H1 (cell line): Measurements from ENCODE around the gene RFX3. TPM values are rescaled to one million over a fixed set of nuclear protein-coding genes. Genes with fewer than 3 reads are reported as not detected.

Experiments
- CTCF ChIA-PET: fragments of 300-600 bp; sonication (Branson Sonifier 250); formaldehyde crosslinking; loops from one replicate; lab custom pipeline; 2021; ENCODE audit not compliant: partially characterized antibody; lab: Charles Lee
- POLR2A ChIA-PET: fragments of 300-600 bp; sonication (Branson Sonifier 250); formaldehyde crosslinking; loops from one replicate; lab custom pipeline; 2021; ENCODE audit warnings: inconsistent platforms; ENCODE audit not compliant: partially characterized antibody; lab: Charles Lee
- DNase-seq, 2 experiments: peaks; one replicate each; pipeline versions ENCODE4 v3.0.0 to v3.0.0-alpha.2; 2010 to 2022; ENCODE audit warnings: low spot score in 2 of 2, low read depth in 1 of 2, mixed read lengths in 1 of 2
- FAIRE-seq: peaks from 2 replicates; lab custom pipeline; 2011; peaks lifted over from hg19 to GRCh38; lab: Jason Lieb, UNC
- H2AFZ ChIP-seq: 2 replicates; pipeline ENCODE4 v1.8.1; 2012; ENCODE audit warnings: low read length, inconsistent platforms
- H2AK5ac ChIP-seq: 2 replicates; pipeline ENCODE4 v1.6.1; 2013; ENCODE audit warnings: low read depth, low read length
- H2BK120ac ChIP-seq: replicated peaks from 2 replicates; pipeline ENCODE3; 2013; ENCODE audit warnings: low read depth, low read length, inconsistent platforms
- H2BK12ac ChIP-seq: 2 replicates; pipeline ENCODE4 v1.6.1; 2013; ENCODE audit warnings: low read depth, low read length
- H2BK15ac ChIP-seq: 2 replicates; pipeline ENCODE4 v1.6.1; 2013; ENCODE audit warnings: low read length
- H2BK20ac ChIP-seq: 2 replicates; pipeline ENCODE4 v1.6.1; 2013; ENCODE audit warnings: low read length
- H2BK5ac ChIP-seq: 2 replicates; pipeline ENCODE4 v1.6.1; 2013; ENCODE audit warnings: low read depth, low read length
- H3K14ac ChIP-seq: 2 replicates; pipeline ENCODE4 v1.6.1; 2013; ENCODE audit warnings: inconsistent platforms; ENCODE audit not compliant: insufficient read length
- H3K18ac ChIP-seq: 2 replicates; pipeline ENCODE4 v1.6.1; 2013; ENCODE audit warnings: low read length; ENCODE audit errors: extremely low read depth
- H3K23ac ChIP-seq: 2 replicates; pipeline ENCODE4 v1.6.1; 2013; ENCODE audit warnings: inconsistent platforms; ENCODE audit not compliant: insufficient read length
- H3K23me2 ChIP-seq: 2 replicates; pipeline ENCODE4 v1.6.1; 2013; ENCODE audit warnings: low read depth, low read length
- H3K27ac ChIP-seq: 2 replicates; pipeline ENCODE4 v1.6.1; 2011; ENCODE audit warnings: low read depth, low read length, inconsistent platforms
- H3K27me3 ChIP-seq, 4 experiments: replicated peaks in 1 of 4; 1 replicate in 1 of 4; 2 replicates in 3 of 4; pipeline versions ENCODE4 v1.6.1 to v1.8.1; 2011 to 2013; ENCODE audit warnings: low read length in 3 of 4, mild to moderate bottlenecking in 3 of 4, inconsistent platforms in 2 of 4, mixed read lengths in 2 of 4, moderate library complexity in 1 of 4; ENCODE audit not compliant: control insufficient read depth in 3 of 4, insufficient read depth in 3 of 4; ENCODE audit errors: extremely low read depth in 1 of 4
- H3K36me3 ChIP-seq, 4 experiments: 2 replicates each; pipeline versions ENCODE4 v1.6.1 to v1.8.1; 2011 to 2013; ENCODE audit warnings: mild to moderate bottlenecking in 4 of 4, low read length in 3 of 4, moderate library complexity in 2 of 4, control low read depth in 1 of 4, inconsistent platforms in 1 of 4; ENCODE audit not compliant: insufficient read depth in 4 of 4, control insufficient read depth in 2 of 4
- H3K4ac ChIP-seq: replicated peaks from 2 replicates; pipeline ENCODE3; 2013; ENCODE audit warnings: low read length, low read depth, mixed read lengths, inconsistent platforms; ENCODE audit not compliant: insufficient read length
- H3K4me1 ChIP-seq, 4 experiments: replicated peaks in 1 of 4; 1 replicate in 1 of 4; 2 replicates in 3 of 4; pipeline versions ENCODE4 v1.6.1 to v1.8.1; 2011 to 2013; ENCODE audit warnings: low read length in 3 of 4, inconsistent platforms in 2 of 4, mixed read lengths in 1 of 4; ENCODE audit not compliant: insufficient read depth in 4 of 4, control insufficient read depth in 3 of 4
- H3K4me2 ChIP-seq, 2 experiments: 2 replicates each; pipeline versions ENCODE4 v1.6.1 to v1.8.1; 2011 to 2013; ENCODE audit warnings: low read depth in 2 of 2, low read length in 2 of 2, control low read depth in 1 of 2, inconsistent platforms in 1 of 2, mild to moderate bottlenecking in 1 of 2; ENCODE audit not compliant: insufficient read depth in 1 of 2
- H3K4me3 ChIP-seq, 4 experiments: fragments of 200-600, 300-600 bp in 1 of 4; sonication (generic), shearing (Covaris generic), sonication (Bioruptor Twin) in 1 of 4; 2 replicates each; pipeline versions ENCODE4 v1.5.1 to v1.8.1; 2011 to 2016; ENCODE audit warnings: low read length in 4 of 4, low read depth in 3 of 4, control low read depth in 2 of 4, inconsistent platforms in 2 of 4, mild to moderate bottlenecking in 2 of 4, mixed read lengths in 1 of 4, moderate library complexity in 1 of 4; ENCODE audit not compliant: insufficient read depth in 2 of 4; ENCODE audit errors: extremely low read depth in 1 of 4
- H3K56ac ChIP-seq: replicated peaks from 2 replicates; pipeline ENCODE3; 2013; ENCODE audit warnings: low read depth, mild to moderate bottlenecking, mixed read lengths, low read length, inconsistent platforms; ENCODE audit not compliant: insufficient read length
- H3K79me1 ChIP-seq: 2 replicates; pipeline ENCODE4 v1.6.1; 2013; ENCODE audit warnings: low read depth, low read length, control low read depth
- H3K79me2 ChIP-seq, 2 experiments: 2 replicates each; pipeline versions ENCODE4 v1.6.1 to v1.8.1; 2012 to 2013; ENCODE audit warnings: low read length in 2 of 2, mild to moderate bottlenecking in 2 of 2, inconsistent platforms in 1 of 2; ENCODE audit not compliant: insufficient read depth in 2 of 2, control insufficient read depth in 1 of 2
- H3K9ac ChIP-seq, 4 experiments: replicated peaks in 1 of 4; 1 replicate in 1 of 4; 2 replicates in 3 of 4; pipeline versions ENCODE4 v1.6.1 to v1.8.1; 2011 to 2013; ENCODE audit warnings: low read depth in 3 of 4, low read length in 3 of 4, control low read depth in 2 of 4, mild to moderate bottlenecking in 2 of 4, moderate library complexity in 2 of 4, inconsistent platforms in 1 of 4; ENCODE audit errors: extremely low read depth in 1 of 4
- H3K9me3 ChIP-seq, 2 experiments: 2 replicates each; pipeline versions ENCODE4 v1.6.1 to v1.8.1; 2012 to 2013; ENCODE audit warnings: mild to moderate bottlenecking in 2 of 2, moderate library complexity in 2 of 2, control low read depth in 1 of 2, inconsistent platforms in 1 of 2, low read depth in 1 of 2, low read length in 1 of 2, mixed read lengths in 1 of 2; ENCODE audit not compliant: insufficient read depth in 2 of 2
- H4K20me1 ChIP-seq, 2 experiments: replicated peaks in 1 of 2; 2 replicates each; pipeline versions ENCODE3 to v1.8.1; 2011 to 2013; ENCODE audit warnings: inconsistent platforms in 2 of 2, low read length in 2 of 2, mild to moderate bottlenecking in 1 of 2; ENCODE audit not compliant: insufficient read depth in 2 of 2, control insufficient read depth in 1 of 2
- H4K5ac ChIP-seq: 2 replicates; pipeline ENCODE4 v1.6.1; 2013; ENCODE audit warnings: low read length, low read depth, mixed read lengths, inconsistent platforms; ENCODE audit not compliant: insufficient read length
- H4K8ac ChIP-seq: 2 replicates; pipeline ENCODE4 v1.8.0; 2013; ENCODE audit warnings: mild to moderate bottlenecking, moderate library complexity, low read length, inconsistent platforms; ENCODE audit not compliant: insufficient read depth; ENCODE audit errors: extremely low read depth
- H4K91ac ChIP-seq: replicated peaks from 2 replicates; pipeline ENCODE3; 2013; ENCODE audit warnings: low read length, mixed read lengths, inconsistent platforms; ENCODE audit not compliant: insufficient read length
- HDAC6 ChIP-seq: IDR thresholded peaks from one replicate; pipeline ENCODE4 v1.7.1; 2012; ENCODE audit warnings: low read depth, mild to moderate bottlenecking, inconsistent platforms, low read length, moderate library complexity
- SAP30 ChIP-seq: fragments of 300-600 bp; sonication (generic); IDR thresholded peaks from 2 replicates; pipeline ENCODE4 v1.7.1; 2012; ENCODE audit warnings: low read length, moderate library complexity, mild to moderate bottlenecking, inconsistent platforms; ENCODE audit not compliant: insufficient read depth, insufficient replicate concordance
- SIRT6 ChIP-seq: IDR thresholded peaks from one replicate; pipeline ENCODE4 v1.7.1; 2012; ENCODE audit warnings: low read length, inconsistent platforms
- WGBS, 2 experiments: shearing (Covaris generic) in 1 of 2; methylation state at CpG; one replicate each; pipeline versions ENCODE4 v1.1.6 to v1.1.7; 2013 to 2015; ENCODE audit warnings: low lambda C conversion rate in 2 of 2, mixed read lengths in 2 of 2, inconsistent platforms in 1 of 2, low coverage in 1 of 2, missing lambda C conversion rate in 1 of 2; ENCODE audit not compliant: insufficient replicate concordance in 2 of 2, insufficient coverage in 1 of 2, insufficient read length in 1 of 2; ENCODE audit errors: extremely low coverage in 1 of 2, missing lambda C conversion rate in 1 of 2; 5-methylcytosine and 5-hydroxymethylcytosine counted together
- polyA plus RNA-seq, 7 experiments: library from polyadenylated mRNA; depleted of rRNA in 3 of 7; stranded (reverse) in 5 of 7; unstranded in 2 of 7; fragments of >200 nt in 5 of 7; fragments of 200-250 nt in 2 of 7; gene quantifications; 1 replicate in 5 of 7; 2 replicates in 1 of 7; 4 replicates in 1 of 7; pipeline versions ENCODE4 v1.2.1 to v1.2.3, GENCODE V29; 2011 to 2013; ENCODE audit warnings: missing spikeins in 2 of 7, mixed read lengths in 2 of 7
- total RNA-seq: library from RNA; stranded (reverse); fragmentation: NEBNext Ultra II Directional; extraction: Animal tissue kit (Norgen Biotek cat#: 25700); gene quantifications from 2 replicates; pipeline ENCODE4 v1.2.1, GENCODE V29; 2021
- TF ChIP-seq, protein P1 (sequence below): IDR thresholded peaks from 2 replicates; pipeline ENCODE4 v1.6.1; 2012; ENCODE audit warnings: low read length, inconsistent platforms

Gene RFX3
- total and polyA plus RNA-seq, 2 of the 8 experiments (the other 6 are each of a cell fraction or from before 2014, with no cell fraction given), result 4.9 to 22.6 TPM

DNA sequence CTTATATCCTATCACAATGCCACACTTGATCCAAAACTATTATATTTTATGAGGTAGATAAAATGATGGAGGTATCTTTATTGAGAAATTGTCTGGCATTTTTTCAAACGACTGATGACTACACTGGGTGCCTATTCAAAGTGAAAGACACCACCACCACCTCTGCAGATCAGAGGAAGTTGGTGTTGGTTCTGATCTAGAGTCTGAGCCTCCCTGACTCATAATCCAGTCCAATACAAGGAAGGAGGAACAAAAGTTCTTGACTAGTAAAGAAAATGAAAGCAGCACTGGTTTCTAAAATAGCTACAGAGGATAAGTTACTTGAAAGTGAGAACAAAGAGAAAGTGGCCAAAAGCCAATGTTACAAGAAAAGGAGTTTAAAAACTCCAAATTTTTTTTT is 139.9 kb downstream of the RFX3 start:
- POLR2A ChIA-PET, result no interaction called here
- no peak overlapping the region for H2BK15ac ChIP-seq
- no peak overlapping the region for H2BK20ac ChIP-seq
- H2BK12ac ChIP-seq, result no peak overlapping the region
- H4K5ac ChIP-seq, result no peak overlapping the region
- peaks cover 4 to 7% of the 10 kb centered on the region in 2 experiments; a peak in 2 of 4 replicates for H3K9me3 ChIP-seq
- no peak overlapping the region for H4K8ac ChIP-seq
- no peak overlapping the region for H3K4me3 ChIP-seq
- H3K4me2 ChIP-seq, result no peak overlapping the region
- no peaks in the 10 kb centered on the region for H3K79me1 ChIP-seq
- no peak overlapping the region for H2BK5ac ChIP-seq
- H4K20me1 ChIP-seq, result no peaks in the 10 kb centered on the region
- H4K91ac ChIP-seq, result no peak overlapping the region
- H3K23me2 ChIP-seq, result no peaks in the 10 kb centered on the region
- H3K36me3 ChIP-seq, result peaks cover 0 to 9% (median 3%) of the 10 kb centered on the region in 4 experiments; a peak in 4 of 8 replicates
- H3K27ac ChIP-seq, result no peak overlapping the region
- 87% methylated on average over 1 of the region's 1 CpG; no CpG with 5 or more reads in 1 of the 2 experiments for WGBS, 2 experiments
- H3K18ac ChIP-seq, result no peak overlapping the region; the same call in 1 of the 2 replicates
- TF ChIP-seq HDAC6 (no peak), SIRT6 (no peak), SAP30 (no peak)
- TF ChIP-seq, protein P1, sequence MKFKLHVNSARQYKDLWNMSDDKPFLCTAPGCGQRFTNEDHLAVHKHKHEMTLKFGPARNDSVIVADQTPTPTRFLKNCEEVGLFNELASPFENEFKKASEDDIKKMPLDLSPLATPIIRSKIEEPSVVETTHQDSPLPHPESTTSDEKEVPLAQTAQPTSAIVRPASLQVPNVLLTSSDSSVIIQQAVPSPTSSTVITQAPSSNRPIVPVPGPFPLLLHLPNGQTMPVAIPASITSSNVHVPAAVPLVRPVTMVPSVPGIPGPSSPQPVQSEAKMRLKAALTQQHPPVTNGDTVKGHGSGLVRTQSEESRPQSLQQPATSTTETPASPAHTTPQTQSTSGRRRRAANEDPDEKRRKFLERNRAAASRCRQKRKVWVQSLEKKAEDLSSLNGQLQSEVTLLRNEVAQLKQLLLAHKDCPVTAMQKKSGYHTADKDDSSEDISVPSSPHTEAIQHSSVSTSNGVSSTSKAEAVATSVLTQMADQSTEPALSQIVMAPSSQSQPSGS, result no peak
- H2AK5ac ChIP-seq, result no peak overlapping the region
- no peak overlapping the region for H2BK120ac ChIP-seq
- H3K9ac ChIP-seq, result no peak overlapping the region
- no peaks in the 10 kb centered on the region for H3K79me2 ChIP-seq
- no peak for FAIRE-seq
- no peaks in the 10 kb centered on the region for H3K4me1 ChIP-seq
- H3K56ac ChIP-seq, result no peak overlapping the region
- H3K4ac ChIP-seq, result no peak overlapping the region
- H3K27me3 ChIP-seq, result no peaks in the 10 kb centered on the region
- no peak for DNase-seq
- H3K14ac ChIP-seq, result no peak overlapping the region
- CTCF ChIA-PET, result no interaction called here
- no peak overlapping the region for H2AFZ ChIP-seq
- no peak overlapping the region for H3K23ac ChIP-seq
